Activated naive CD4-positive, alpha-beta T cell treated with anti-CD3 and anti-CD28 coated beads, Interleukin-2, amount 50 U/mL, for 24 hours (primary cell): ENCODE results near the gene GLIPR2.
"Not testable (repeated sequence)": the region's sequence is repeated elsewhere in the genome, so short reads cannot be mapped to it uniquely, and the experiment has no call there.

ENCODE experiments used
- H3K27ac Mint-ChIP-seq: one replicate; pipeline ENCODE4 v1.8.0; 2021; ENCODE audit warnings: mild to moderate bottlenecking, mixed read lengths
- H3K27me3 Mint-ChIP-seq: one replicate; pipeline ENCODE4 v1.8.0; 2021; ENCODE audit warnings: mixed read lengths
- H3K36me3 Mint-ChIP-seq: one replicate; pipeline ENCODE4 v1.8.0; 2021; ENCODE audit warnings: mixed read lengths
- H3K4me1 Mint-ChIP-seq: one replicate; pipeline ENCODE4 v1.8.0; 2021; ENCODE audit warnings: mixed read lengths
- H3K4me3 Mint-ChIP-seq: one replicate; pipeline ENCODE4 v1.8.0; 2021; ENCODE audit warnings: mild to moderate bottlenecking, mixed read lengths
- H3K9me3 Mint-ChIP-seq: one replicate; pipeline ENCODE4 v1.8.0; 2021; ENCODE audit warnings: mixed read lengths

The GLIPR2 gene

DNA sequence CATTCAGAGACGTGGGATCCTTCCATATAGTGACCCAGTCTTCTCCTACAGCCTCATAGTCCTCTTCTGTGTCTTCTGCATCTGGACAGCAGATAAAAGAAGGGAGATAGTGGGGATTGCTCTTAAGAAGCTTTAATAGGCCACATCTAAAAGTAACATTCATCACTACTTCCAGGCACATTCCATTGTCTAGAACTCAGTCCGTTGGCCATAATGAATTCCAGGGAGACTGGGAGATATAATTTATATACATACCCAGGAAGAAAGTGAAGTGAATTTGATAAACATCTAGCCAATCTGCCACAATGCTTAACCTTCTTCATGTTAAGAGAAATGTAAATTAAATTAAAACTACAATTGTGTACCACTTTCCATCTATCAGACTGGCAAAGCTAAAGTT is 22.5 kb upstream of the GLIPR2 start:
- H3K27me3 Mint-ChIP-seq = no peaks in the 10 kb centered on the region

DNA sequence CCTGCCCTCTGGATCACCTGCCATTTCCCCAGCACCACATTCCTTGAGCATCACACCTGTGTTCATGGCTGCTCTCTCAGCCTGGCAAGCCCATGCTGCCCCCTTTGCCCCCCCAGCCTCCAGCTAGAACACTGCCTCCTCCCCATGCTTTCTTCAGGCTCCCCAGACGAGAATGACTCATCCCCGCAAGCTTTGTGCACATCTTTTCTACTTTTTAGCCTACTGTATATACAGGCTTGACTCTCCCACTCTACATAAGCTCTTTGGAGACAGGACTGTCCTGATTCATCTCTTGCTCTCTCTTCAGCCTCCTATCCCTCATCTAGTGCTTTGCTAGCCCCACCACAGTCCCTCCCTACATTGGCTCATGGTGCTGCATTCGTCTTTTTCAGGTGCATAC is 19.9 kb upstream of the GLIPR2 start:
- Mint-ChIP-seq H3K27me3 (no peaks in the 10 kb centered on the region), H3K4me3 (no peak overlapping the region), H3K36me3 (peaks cover 7% of the 10 kb centered on the region), H3K27ac (no peak overlapping the region), H3K4me1 (no peaks in the 10 kb centered on the region), H3K9me3 (no peaks in the 10 kb centered on the region)

More for the DNA sequence above, 22.5 kb upstream of the GLIPR2 start:
- no peak overlapping the region for H3K27ac Mint-ChIP-seq
- H3K9me3 Mint-ChIP-seq = no peaks in the 10 kb centered on the region
- H3K4me1 Mint-ChIP-seq = peaks cover under 1% of the 10 kb centered on the region
- H3K4me3 Mint-ChIP-seq = no peak overlapping the region
- peaks cover 5% of the 10 kb centered on the region for H3K36me3 Mint-ChIP-seq

DNA sequence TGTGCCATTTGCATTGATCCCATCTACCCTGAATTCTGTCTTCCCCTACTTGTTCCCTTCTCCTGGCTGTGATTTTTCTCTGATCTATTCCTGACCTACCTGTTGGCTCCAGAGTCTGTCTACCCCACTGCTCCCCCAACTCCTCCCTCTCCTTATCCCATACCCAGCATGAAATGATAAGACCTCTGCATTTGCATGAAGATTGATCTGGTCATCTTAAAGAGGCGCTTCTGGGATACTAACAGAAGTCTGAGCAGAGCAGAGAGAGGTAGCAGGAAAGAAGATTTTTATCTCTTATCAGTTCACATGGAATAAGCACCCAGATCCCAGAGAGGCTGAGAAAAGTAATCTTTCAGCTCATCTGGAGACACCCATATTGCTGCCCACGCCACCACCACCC is 18.3 kb upstream of the GLIPR2 start:
- no peak overlapping the region for H3K4me3 Mint-ChIP-seq
- peaks cover 8% of the 10 kb centered on the region for H3K36me3 Mint-ChIP-seq
- H3K9me3 Mint-ChIP-seq = no peaks in the 10 kb centered on the region
- H3K4me1 Mint-ChIP-seq = no peaks in the 10 kb centered on the region
- no peaks in the 10 kb centered on the region for H3K27me3 Mint-ChIP-seq
- no peak overlapping the region for H3K27ac Mint-ChIP-seq

DNA sequence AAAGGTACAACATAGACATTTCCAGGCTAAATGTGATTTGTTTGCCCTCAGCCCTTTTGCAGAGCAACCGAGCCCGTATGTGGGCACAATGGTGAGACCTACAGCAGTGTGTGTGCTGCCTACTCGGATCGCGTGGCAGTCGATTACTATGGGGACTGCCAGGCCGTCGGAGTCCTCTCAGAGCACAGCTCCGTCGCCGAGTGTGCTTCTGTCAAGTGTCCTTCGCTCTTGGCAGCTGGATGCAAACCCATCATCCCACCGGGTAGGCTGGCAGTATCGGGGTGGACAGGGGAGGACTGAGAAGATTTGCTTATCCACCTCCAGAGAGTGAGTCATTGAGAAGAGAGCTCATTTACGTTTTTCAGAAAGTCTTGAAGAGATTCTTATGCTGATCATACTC is 17.8 kb upstream of the GLIPR2 start:
- Mint-ChIP-seq H3K27me3 (no peaks in the 10 kb centered on the region), H3K4me1 (no peaks in the 10 kb centered on the region), H3K36me3 (peaks cover 8% of the 10 kb centered on the region), H3K27ac (no peak overlapping the region), H3K4me3 (no peak overlapping the region), H3K9me3 (no peaks in the 10 kb centered on the region)

DNA sequence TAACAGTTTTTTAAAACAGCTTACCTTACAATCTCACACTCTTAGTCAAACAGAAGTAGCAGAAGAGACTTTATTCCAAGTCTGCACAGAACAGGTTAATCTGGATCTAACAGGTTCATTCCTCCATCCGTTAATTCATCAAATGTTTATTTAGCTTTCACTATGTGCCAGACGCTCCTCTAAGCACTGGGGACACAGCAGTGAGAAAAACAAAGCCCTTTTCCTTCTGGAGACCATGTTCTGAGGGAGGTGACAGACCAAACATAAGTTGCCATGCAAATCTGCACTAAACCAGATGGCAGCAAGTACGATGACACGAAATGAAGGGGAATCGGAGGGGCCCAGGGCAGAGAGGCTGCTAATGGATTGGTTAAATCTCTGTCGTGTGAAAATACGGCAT is 17.1 kb upstream of the GLIPR2 start:
- Mint-ChIP-seq H3K27ac (no peak overlapping the region), H3K4me1 (no peaks in the 10 kb centered on the region), H3K27me3 (no peaks in the 10 kb centered on the region), H3K4me3 (no peak overlapping the region), H3K36me3 (peaks cover 8% of the 10 kb centered on the region), H3K9me3 (no peaks in the 10 kb centered on the region)

DNA sequence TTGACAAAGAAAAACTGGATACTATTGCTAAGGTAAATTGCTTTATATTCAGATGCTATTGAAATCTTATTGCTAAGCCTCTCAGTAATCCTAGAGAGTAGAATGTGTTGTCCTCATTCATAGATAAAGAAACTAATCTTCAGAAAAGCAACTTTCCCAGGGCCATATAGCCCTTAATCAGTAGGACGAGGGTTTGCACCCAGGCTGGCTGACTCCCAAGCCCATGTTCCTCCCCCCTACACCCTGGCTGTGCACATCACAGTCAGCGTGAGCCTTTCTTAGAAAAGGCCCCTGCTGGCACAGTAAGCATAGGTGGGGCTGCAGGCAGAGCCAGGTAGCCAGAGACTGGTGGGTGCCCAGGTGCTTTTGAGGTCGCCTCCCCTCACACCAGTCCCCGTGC is 15.8 kb upstream of the GLIPR2 start:
- Mint-ChIP-seq H3K4me3 (no peak overlapping the region), H3K4me1 (peaks cover 7% of the 10 kb centered on the region), H3K27ac (no peak overlapping the region), H3K27me3 (no peaks in the 10 kb centered on the region), H3K36me3 (peaks cover 8% of the 10 kb centered on the region), H3K9me3 (no peaks in the 10 kb centered on the region)

DNA sequence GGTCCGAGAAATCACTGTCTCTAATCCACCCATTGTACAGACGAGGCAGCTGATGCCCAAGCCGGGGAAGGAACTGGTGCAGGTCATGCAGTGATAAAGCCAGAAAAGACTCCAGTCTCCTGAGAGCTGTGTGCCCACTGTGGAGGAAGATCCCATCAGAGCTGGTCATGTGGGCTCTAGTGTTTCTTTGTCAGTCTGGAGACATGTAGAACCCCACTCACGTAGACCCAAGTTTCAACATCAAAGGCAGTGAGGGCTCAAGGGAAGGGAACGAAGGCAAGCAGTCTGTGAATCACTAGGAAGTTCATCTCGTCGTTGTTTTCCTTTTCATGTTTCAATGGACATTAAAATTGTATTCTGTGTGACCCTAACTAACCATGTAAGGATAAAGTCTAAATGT is 14.6 kb upstream of the GLIPR2 start:
- Mint-ChIP-seq H3K27me3 (no peaks in the 10 kb centered on the region), H3K4me3 (no peak overlapping the region), H3K9me3 (no peaks in the 10 kb centered on the region), H3K4me1 (peaks cover 10% of the 10 kb centered on the region), H3K36me3 (peaks cover 7% of the 10 kb centered on the region), H3K27ac (no peak overlapping the region)

DNA sequence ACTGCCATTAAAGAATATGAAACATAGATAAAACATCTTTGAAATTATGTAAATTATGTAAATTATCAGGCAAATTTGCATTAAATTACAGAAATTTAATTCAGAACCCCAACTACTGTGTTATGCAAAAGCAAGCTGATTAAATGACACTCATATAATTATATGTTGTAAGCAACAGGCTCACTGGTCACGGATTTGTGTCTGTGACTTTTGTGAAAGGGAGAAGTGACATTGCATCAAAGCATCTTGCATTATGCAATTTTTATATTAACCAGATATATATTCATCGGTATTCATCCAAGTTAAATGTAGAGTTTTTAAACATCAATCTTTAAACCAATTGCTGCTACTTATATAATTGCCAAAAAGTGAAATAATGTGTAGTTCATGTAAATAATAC is 13.0 kb upstream of the GLIPR2 start:
- no peaks in the 10 kb centered on the region for H3K9me3 Mint-ChIP-seq
- H3K36me3 Mint-ChIP-seq = peaks cover 3% of the 10 kb centered on the region
- H3K27ac Mint-ChIP-seq = no peak overlapping the region
- H3K4me3 Mint-ChIP-seq = no peak overlapping the region
- H3K4me1 Mint-ChIP-seq = peaks cover 24% of the 10 kb centered on the region
- no peaks in the 10 kb centered on the region for H3K27me3 Mint-ChIP-seq

DNA sequence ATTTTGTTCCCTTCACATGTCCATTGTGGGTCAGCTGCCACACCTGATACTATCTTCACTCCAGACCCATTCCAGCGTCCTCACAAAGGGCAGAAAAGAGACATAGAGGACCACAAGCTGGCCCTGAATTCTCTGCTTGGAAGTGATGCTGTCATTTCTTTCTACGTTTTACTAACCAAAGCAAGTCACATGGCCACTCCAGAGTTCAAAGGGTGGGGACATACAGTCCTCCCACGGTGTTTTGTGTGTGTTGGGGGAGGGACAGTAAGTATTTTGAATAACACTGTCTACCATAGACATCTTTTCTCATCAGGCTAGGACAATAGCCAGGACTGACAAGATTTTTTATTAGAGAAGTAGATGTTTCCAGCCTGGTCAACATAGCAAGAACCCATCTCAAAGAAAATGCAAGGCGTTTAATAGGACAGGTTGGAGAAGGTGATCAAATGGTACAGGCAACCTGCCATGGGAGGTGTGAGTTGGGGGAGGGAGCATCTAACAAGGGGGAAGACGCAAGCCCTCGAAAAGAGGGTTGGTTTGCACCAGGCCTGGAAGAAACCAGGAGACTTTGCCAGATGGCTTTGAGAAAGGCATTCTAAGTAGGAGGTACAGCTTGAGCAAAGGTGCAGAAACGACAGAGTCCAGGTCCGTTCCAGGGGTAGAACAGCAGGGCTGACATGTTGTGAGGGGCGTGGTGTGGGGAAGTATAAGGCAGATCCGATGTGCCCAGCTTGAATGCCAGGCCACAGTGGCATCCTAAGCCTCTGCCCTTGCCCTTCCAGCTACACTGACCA is 11.3 kb upstream of the GLIPR2 start:
- Mint-ChIP-seq H3K36me3 (peaks cover 3% of the 10 kb centered on the region), H3K4me3 (no peak overlapping the region), H3K4me1 (peaks cover 24% of the 10 kb centered on the region), H3K9me3 (no peaks in the 10 kb centered on the region), H3K27me3 (no peaks in the 10 kb centered on the region), H3K27ac (no peak overlapping the region)

DNA sequence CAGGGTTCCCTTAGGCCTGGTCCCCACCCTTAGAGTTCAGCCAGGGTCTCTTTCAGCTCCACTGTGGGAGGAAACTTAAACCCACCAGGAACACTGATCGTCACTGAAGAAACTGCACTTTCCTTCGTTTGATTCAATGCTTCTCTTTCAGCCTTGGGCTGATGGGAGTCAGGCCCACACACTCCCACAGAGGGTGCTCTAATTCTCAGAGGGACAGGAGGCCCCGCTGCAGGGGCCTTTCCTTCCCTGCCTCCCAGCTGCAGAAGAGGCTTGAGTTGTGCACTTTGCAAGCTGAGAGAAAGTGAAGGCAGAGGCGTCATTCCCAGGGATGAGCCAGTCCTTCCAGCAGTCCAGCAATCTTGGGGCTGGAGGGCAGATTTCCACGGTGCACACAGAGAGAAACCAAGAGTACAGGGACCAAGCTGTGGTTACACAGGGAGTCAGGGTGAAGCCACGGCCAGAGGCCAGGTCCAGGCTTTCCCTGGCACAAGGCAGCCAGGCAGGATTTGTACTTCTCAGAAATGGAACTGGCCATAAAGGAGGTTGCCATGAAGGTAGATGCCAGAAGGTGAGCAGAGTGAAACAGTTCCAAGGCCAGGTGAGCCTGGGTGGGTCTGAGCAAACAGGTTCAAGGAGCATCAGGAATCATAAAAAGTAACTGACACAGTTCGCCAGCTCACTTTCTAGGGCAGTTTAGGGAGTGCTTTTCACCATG is 10.4 kb upstream of the GLIPR2 start:
- Mint-ChIP-seq H3K27me3 (no peaks in the 10 kb centered on the region), H3K27ac (no peak overlapping the region), H3K4me3 (no peak overlapping the region), H3K9me3 (no peaks in the 10 kb centered on the region), H3K36me3 (peaks cover 3% of the 10 kb centered on the region), H3K4me1 (peaks cover 24% of the 10 kb centered on the region)

DNA sequence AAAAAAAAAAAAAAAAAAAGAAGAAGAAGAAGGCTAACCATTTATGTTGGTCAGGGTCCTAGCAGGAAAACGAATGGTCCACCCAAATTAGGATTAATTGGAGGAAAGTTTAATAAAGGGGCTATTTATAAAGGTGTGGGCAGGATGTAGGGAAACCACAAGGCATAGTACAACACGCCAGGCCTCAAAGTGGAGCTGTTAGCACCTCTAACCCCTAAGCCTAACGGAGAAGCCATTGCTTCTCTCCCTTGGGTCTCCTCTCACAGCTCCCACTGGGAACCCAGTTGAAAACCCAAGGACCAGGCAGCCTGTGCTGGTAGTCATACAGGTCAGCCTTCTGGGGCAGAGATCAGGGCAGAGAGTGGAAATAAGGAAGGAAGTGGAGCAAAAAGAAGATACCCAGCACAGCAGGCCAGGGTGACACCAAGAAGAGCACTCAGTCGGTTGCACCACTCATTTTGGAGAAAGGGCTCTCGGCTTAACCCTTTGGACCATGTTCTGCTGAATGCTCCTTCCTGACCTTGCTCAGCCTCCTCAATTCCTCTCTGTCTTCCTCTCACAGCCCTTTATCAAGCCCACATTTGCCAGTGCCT is 8.8 kb upstream of the GLIPR2 start:
- H3K27me3 Mint-ChIP-seq = no peaks in the 10 kb centered on the region
- no peak overlapping the region for H3K4me3 Mint-ChIP-seq
- no peaks in the 10 kb centered on the region for H3K36me3 Mint-ChIP-seq
- H3K27ac Mint-ChIP-seq = no peak overlapping the region
- H3K9me3 Mint-ChIP-seq = no peaks in the 10 kb centered on the region
- H3K4me1 Mint-ChIP-seq = peaks cover 24% of the 10 kb centered on the region

DNA sequence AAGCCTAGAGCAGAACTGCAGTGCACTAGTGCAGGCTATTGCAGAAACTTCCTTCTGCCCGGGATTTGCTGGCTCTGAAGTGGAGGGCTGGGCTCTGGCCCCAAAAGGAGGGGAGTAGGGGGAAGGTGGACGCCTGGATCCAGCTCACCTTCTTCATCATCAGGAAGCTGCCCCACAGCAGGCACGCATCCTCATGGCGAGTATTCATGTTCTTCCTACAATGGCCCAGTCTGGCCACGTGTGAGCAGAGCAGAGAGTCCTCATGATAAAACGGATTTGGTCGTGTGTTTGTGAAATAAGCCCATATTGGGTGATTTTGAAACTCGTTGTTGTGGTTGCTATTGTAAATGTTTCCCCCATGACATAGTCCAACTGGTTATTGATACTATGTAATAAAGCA is 8.2 kb upstream of the GLIPR2 start:
- peaks cover 24% of the 10 kb centered on the region for H3K4me1 Mint-ChIP-seq
- H3K27ac Mint-ChIP-seq = no peak overlapping the region
- H3K36me3 Mint-ChIP-seq = no peaks in the 10 kb centered on the region
- no peak overlapping the region for H3K4me3 Mint-ChIP-seq
- no peaks in the 10 kb centered on the region for H3K27me3 Mint-ChIP-seq
- H3K9me3 Mint-ChIP-seq = no peaks in the 10 kb centered on the region

DNA sequence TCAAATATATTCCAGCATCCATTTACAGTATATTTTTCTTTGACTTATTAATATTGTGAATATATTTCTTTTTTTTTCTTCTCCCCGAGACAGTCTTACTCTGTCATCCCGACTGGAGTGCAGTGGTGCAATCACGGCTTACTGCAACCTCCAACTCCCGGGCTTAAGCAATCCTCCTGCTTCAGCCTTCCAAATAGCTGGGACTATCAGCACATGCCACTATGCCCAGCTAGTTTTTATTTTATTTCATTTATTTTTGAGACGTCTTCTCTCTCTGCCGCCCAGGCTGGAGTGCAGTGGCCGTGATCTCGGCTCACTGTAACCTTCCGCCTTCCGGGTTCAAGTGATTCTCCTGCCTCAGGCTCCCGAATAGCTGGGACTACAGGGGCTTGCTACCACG is 7.4 kb upstream of the GLIPR2 start:
- no peak overlapping the region for H3K27ac Mint-ChIP-seq
- H3K27me3 Mint-ChIP-seq = no peaks in the 10 kb centered on the region
- H3K4me3 Mint-ChIP-seq = no peak overlapping the region
- no peaks in the 10 kb centered on the region for H3K36me3 Mint-ChIP-seq
- H3K4me1 Mint-ChIP-seq = peaks cover 24% of the 10 kb centered on the region
- no peaks in the 10 kb centered on the region for H3K9me3 Mint-ChIP-seq

DNA sequence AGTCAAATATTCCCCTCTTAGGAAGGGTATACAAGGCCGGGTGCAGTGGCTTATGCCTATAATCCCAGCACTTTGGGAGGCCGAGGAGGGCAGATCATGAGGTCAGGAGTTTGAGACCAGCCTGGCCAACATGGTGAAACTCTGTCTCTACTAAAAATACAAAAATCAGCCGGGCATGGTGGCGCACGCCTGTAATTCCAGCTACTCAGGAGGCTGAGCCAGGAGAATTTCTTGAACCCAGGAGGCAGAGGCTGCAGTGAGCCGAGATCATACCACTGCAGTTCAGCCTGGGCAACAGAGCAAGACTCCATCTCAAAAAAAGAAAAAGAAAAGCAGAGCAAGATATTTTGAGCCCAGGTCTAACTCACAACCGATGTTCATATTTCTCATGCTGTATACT is 4.9 kb upstream of the GLIPR2 start:
- H3K4me3 Mint-ChIP-seq, H3K27ac Mint-ChIP-seq, H3K9me3 Mint-ChIP-seq, H3K36me3 Mint-ChIP-seq, H3K27me3 Mint-ChIP-seq: not testable (repeated sequence)
- peaks cover 24% of the 10 kb centered on the region for H3K4me1 Mint-ChIP-seq

DNA sequence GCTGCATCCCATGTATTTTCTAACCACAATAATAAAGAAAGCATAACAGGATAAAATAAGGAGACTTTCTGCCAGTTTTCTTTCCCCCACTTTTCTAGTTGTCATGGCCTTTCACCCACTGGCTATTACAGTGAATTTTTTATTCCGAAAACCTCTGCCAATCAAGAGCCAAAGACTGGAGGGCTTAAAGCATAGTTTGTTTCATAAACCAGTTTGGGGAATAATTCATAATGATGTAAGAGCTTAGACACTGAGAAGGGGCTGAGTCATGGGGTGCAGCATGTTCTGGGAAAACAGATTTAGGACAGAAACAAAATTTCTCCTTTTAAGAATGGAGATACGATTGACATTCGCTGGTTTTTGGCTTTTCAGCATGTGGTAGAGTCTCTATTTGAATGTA is 4.4 kb upstream of the GLIPR2 start:
- H3K4me1 Mint-ChIP-seq = peaks cover 21% of the 10 kb centered on the region
- H3K4me3 Mint-ChIP-seq = no peak overlapping the region
- peak overlapping the region; percentile 4 for H3K27ac Mint-ChIP-seq
- H3K27me3 Mint-ChIP-seq = no peaks in the 10 kb centered on the region
- H3K9me3 Mint-ChIP-seq = no peaks in the 10 kb centered on the region
- H3K36me3 Mint-ChIP-seq = no peaks in the 10 kb centered on the region

DNA sequence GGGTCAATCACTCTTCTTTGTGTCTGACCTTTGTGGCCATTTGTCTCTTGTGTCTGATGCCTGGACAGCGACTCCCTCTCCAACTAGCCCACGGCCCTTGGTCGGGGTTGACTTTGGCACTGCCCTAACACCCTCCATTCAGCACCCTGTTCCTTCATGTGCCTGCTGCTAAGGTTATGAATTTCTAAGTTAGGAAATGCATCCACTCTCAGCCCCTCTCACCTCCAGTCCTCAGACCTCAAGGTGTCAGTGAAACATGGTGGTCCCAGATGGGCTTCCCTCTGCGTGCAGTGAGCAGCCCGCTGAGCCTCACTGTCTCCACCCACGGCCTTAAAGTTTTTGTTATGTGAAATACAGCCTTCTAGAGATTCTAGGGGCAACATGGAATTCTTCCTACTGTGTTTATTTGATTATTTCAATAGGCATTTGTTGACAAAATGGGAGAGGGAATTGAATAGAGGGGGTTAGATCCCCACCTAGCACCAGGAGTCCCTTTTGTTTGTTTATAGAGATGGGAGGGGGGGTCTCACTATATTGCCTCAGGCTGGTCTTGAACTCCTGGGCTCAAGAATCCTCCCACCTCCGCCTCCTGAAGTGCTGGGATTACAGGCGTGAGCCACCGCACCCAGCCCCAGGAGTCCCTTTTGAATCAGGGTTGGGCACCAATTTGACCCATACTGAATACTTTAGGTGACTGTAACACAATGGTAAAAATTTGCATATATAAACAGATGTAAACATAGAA is 1.6 kb upstream of the GLIPR2 start:
- no peaks in the 10 kb centered on the region for H3K36me3 Mint-ChIP-seq
- H3K4me3 Mint-ChIP-seq = peak overlapping the region; percentile 33
- no peaks in the 10 kb centered on the region for H3K27me3 Mint-ChIP-seq
- H3K9me3 Mint-ChIP-seq = no peaks in the 10 kb centered on the region
- H3K27ac Mint-ChIP-seq = peak overlapping the region; percentile 35
- peaks cover 34% of the 10 kb centered on the region for H3K4me1 Mint-ChIP-seq
